Cardiac fibroblast (primary cell): ENCODE data around the gene TCEANC.
A peak's percentile ranks its signal among the peaks of the same experiment; 100 is the strongest.

Experiments
- DNase-seq, 2 donors: peaks; one replicate each; pipeline versions ENCODE4 v3.0.0 to v3.0.0-alpha.2; 2010; ENCODE audit warnings: low read depth in 2 of 2
- H3K4me3 ChIP-seq, 2 donors: replicated peaks in 1 of 2; 1 replicate in 1 of 2; 2 replicates in 1 of 2; pipeline ENCODE4 v1.5.1; 2011; ENCODE audit warnings: low read depth in 2 of 2, low read length in 2 of 2, mild to moderate bottlenecking in 2 of 2, moderate library complexity in 1 of 2
- TF ChIP-seq, protein P1 (sequence below): IDR thresholded peaks from one replicate; pipeline ENCODE4 v1.5.1; 2011; ENCODE audit warnings: low read depth, mild to moderate bottlenecking, low read length, inconsistent platforms

The TCEANC gene

GRCh38 chrX:13655674-13656073, 2.7 kb downstream of the TCEANC start:
- H3K4me3 ChIP-seq, result no peak overlapping the region
- TF ChIP-seq, protein P1, sequence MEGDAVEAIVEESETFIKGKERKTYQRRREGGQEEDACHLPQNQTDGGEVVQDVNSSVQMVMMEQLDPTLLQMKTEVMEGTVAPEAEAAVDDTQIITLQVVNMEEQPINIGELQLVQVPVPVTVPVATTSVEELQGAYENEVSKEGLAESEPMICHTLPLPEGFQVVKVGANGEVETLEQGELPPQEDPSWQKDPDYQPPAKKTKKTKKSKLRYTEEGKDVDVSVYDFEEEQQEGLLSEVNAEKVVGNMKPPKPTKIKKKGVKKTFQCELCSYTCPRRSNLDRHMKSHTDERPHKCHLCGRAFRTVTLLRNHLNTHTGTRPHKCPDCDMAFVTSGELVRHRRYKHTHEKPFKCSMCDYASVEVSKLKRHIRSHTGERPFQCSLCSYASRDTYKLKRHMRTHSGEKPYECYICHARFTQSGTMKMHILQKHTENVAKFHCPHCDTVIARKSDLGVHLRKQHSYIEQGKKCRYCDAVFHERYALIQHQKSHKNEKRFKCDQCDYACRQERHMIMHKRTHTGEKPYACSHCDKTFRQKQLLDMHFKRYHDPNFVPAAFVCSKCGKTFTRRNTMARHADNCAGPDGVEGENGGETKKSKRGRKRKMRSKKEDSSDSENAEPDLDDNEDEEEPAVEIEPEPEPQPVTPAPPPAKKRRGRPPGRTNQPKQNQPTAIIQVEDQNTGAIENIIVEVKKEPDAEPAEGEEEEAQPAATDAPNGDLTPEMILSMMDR, result no peak
- DNase-seq, result no peak

DNA sequence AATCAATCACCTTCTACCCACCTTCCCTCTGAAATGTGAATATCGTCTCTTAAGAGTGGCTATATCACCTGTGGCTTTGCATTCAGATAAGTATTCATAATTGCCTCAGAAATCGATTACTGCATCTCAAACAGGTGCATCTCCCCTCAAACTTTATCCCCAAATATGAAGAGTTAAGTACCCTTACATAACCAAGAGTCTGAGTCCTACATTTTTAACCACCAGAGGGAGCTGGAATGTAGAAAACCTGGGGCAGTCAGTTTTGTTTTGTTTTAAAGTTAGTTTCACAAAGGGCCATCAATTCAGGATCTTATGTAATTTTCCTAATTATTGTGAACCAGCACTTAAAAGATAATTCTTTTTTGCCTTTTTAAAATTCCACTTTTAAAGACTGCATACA, 5.7 kb downstream of the TCEANC start:
- DNase-seq, result peak; percentile 70 to 77
- no peak overlapping the region for H3K4me3 ChIP-seq
- TF ChIP-seq, protein P1, result peak; percentile 51

DNA sequence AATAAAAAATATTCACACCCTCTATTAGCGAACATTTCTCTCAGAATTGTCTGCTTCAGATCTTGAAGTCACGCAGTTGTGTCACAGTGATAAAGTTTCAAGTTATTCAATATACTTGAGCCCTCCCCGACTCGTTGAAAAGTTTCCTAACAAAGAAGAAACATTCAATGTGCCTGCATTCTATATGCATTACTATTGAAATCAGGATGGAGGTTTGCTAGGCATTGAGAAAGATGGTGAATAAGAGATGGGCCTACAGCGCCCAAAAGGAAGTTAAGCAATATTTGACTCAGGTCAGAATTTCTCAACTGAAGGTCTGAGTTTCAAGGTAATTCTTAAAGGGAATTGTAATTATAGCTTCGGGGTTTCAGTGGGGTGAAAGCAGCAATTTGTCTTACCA, 6.1 kb downstream of the TCEANC start:
- TF ChIP-seq, protein P1, result no peak
- DNase-seq, result peak; percentile 59 to 87
- no peak overlapping the region for H3K4me3 ChIP-seq

DNA sequence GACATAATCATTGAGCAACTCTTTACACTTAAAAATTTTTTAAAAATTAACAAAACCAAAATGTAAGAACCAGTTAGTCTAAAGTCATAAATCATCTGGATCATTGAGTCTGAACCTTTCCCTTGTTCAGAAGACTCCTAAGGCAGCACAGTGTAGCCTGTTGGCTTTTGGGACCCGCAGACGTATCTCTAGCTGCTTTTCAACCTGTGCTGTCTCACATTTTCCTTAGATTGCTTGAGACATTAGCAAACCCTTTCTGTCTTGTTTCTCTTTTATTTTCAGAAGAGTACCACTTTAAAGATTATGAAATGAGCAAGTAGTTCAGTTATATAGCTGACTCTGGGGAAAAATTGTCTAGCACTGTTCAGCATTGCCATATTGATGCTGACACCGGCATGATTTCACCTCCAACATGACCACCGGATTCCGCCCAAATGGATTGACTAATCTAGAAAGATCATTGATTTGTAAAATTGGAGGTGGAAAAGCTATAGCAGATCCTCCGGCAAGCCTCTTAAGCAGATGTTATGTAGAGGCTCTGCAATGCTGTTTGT, 8.9 kb downstream of the TCEANC start:
- TF ChIP-seq, protein P1, result no peak
- H3K4me3 ChIP-seq, result no peak overlapping the region
- no peak for DNase-seq

GRCh38 chrX:13662355-13662791, 9.4 kb downstream of the TCEANC start:
- peak; percentile 41 to 78 for DNase-seq
- no peak overlapping the region for H3K4me3 ChIP-seq
- TF ChIP-seq, protein P1, result no peak

- no peak overlapping the region for H3K4me3 ChIP-seq
- TF ChIP-seq, protein P1, result no peak
- no peak for DNase-seq
These were observed 11.1 kb downstream of the TCEANC start for GRCh38 chrX:13664020-13664419.

GRCh38 chrX:13666836-13667235, 13.9 kb downstream of the TCEANC start:
- peak in 1 of 2 donors; percentile 52 for DNase-seq

More at GRCh38 chrX:13666836-13667235, 13.9 kb downstream of the TCEANC start:
- TF ChIP-seq, protein P1, result no peak
- H3K4me3 ChIP-seq, result no peak overlapping the region
